NT2/D1 (cell line): ENCODE data around the gene KRTAP2-3.
"Not testable (repeated sequence)": the region's sequence is repeated elsewhere in the genome, so short reads cannot be mapped to it uniquely, and the experiment has no call there.

Experiments
- SUZ12 ChIP-seq: IDR thresholded peaks from 2 replicates; pipeline ENCODE4 v1.6.1; 2011; ENCODE audit not compliant: insufficient read length, insufficient read depth; ENCODE audit errors: extremely low read depth
- YY1 ChIP-seq: IDR thresholded peaks from 2 replicates; pipeline ENCODE4 v1.6.1; 2011; ENCODE audit not compliant: insufficient read length, insufficient read depth

DNA sequence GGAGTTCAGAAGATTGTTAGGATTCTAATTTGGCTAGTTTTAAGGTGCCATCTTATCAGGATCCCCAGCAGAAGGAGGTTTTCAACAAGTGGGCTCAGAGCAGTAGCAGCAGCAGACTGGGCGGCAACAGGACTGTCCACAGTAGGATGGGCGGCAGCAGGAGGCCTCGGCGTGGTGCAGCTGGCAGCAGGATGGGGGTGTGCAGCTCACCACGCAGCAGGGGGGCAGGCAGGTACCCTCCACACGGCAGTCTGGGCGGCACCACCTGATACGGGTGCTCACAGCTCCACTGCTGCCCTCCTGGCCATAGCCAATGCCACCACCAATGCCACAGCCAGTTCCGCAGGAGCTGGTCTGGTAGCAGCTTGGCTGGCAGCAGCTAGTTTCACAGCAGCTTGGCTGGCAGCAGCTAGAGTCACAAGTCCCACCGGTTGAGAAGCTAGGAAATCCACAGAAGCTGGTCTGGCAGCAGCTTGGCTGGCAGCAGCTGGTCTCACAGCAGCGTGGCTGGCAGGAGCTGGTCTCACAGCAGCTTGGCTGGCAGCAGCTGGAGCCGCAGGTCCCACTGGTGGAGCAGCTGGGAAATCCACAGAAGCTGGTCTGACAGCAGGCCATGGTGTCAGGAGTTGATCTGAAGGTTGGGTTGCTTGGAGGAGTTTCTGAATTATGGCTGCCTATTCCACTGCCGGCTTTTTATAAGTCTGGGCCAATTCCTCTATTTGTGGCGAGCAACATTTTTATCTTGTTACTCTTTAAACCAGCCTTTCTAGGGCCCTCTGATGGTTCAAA is 18.9 kb downstream of the KRTAP2-3 start, which contains the start of gene KRTAP1-1:
- TF ChIP-seq YY1, SUZ12: not testable (repeated sequence)
